K562 (cell line): Measurements from ENCODE around the gene CLCA1. TPM values are rescaled to one million over a fixed set of nuclear protein-coding genes. Genes with fewer than 3 reads are reported as not detected.

Source experiments
- ELF1 ChIP-seq: fragments of 200-800 bp; sonication (Bioruptor generic); IDR thresholded peaks from 2 replicates; pipeline ENCODE4 v1.6.1; 2016; ENCODE audit warnings: missing genetic modification characterization, missing compliant biosample characterization
- FOXJ2 ChIP-seq: fragments of 200-800 bp; sonication (Bioruptor generic); IDR thresholded peaks from 2 replicates; pipeline ENCODE4 v1.6.1; 2016; ENCODE audit warnings: missing genetic modification characterization, missing compliant biosample characterization
- FOXM1 ChIP-seq, 2 experiments: fragments of 450-650 bp in 1 of 2; sonication (generic) in 1 of 2; formaldehyde crosslinking in 1 of 2; IDR thresholded peaks; 2 replicates each; pipeline versions ENCODE4 v1.6.1 to v1.9.0; 2017 to 2022; ENCODE audit warnings: low read depth in 2 of 2, mild to moderate bottlenecking in 2 of 2, missing genetic modification reagents in 1 of 2, moderate library complexity in 1 of 2
- HDAC6 ChIP-seq: IDR thresholded peaks from 2 replicates; pipeline ENCODE4 v1.6.1; 2012; ENCODE audit warnings: low read depth, mild to moderate bottlenecking, control low read depth, inconsistent platforms, low read length, moderate library complexity
- JUNB ChIP-seq: fragments of 450-650 bp; formaldehyde crosslinking; conservative IDR thresholded peaks from 2 replicates; pipeline ENCODE4 v1.4.0; 2020; ENCODE audit warnings: mild to moderate bottlenecking
- KLF10 ChIP-seq: fragments of 250-450 bp; sonication (Bioruptor Pico); IDR thresholded peaks from 2 replicates; pipeline ENCODE4 v1.6.1; 2021; ENCODE audit warnings: matching md5 sums
- NUFIP1 ChIP-seq: fragments of 450-650 bp; IDR thresholded peaks from 2 replicates; pipeline ENCODE4 v1.6.1; 2018; ENCODE audit not compliant: partially characterized antibody
- POLR3G ChIP-seq: IDR thresholded peaks from 2 replicates; pipeline ENCODE4 v1.6.1; 2011; ENCODE audit not compliant: insufficient read length, insufficient replicate concordance; ENCODE audit errors: extremely low read depth
- TEAD4 ChIP-seq, 2 experiments: sonication (generic) in 1 of 2; formaldehyde crosslinking in 1 of 2; IDR thresholded peaks; 2 replicates each; pipeline versions ENCODE4 v1.6.1 to v1.8.0; 2012 to 2022; ENCODE audit warnings: borderline replicate concordance in 1 of 2, inconsistent platforms in 1 of 2, low read length in 1 of 2, mild to moderate bottlenecking in 1 of 2, missing genetic modification reagents in 1 of 2
- ZNF124 ChIP-seq: sonication (generic); formaldehyde crosslinking; IDR thresholded peaks from 2 replicates; pipeline ENCODE4 v1.8.1; 2022; ENCODE audit warnings: missing genetic modification reagents
- ZNF766 ChIP-seq: fragments of 200-800 bp; sonication (Bioruptor generic); conservative IDR thresholded peaks from 2 replicates; pipeline ENCODE4 v1.6.1; 2016; ENCODE audit warnings: missing genetic modification characterization, missing compliant biosample characterization
- ZNF830 ChIP-seq: fragments of 250-450 bp; sonication (Bioruptor Pico); IDR thresholded peaks from 2 replicates; pipeline ENCODE4 v1.5.0; 2021; ENCODE audit warnings: mild to moderate bottlenecking
- polyA plus RNA-seq, 8 experiments: library from polyadenylated mRNA; depleted of rRNA in 4 of 8; stranded (reverse) in 5 of 8; unstranded in 3 of 8; fragments of >200 nt; fragmentation: Nextera tagmentation in 2 of 8; fragmentation: Illumina TruSeq in 1 of 8; extraction: Ambion mirVana in 2 of 8; extraction: Trizol in 1 of 8; gene quantifications; 2 replicates each; pipeline versions ENCODE4 v1.2.1 to v1.2.3, GENCODE V29; 2011 to 2014; ENCODE audit warnings: inconsistent platforms in 1 of 8, missing spikeins in 1 of 8
- total RNA-seq, 7 experiments: library from RNA; depleted of rRNA in 6 of 7; stranded (reverse); fragments of >200 nt in 6 of 7; fragmentation: Illumina TruSeq in 2 of 7; extraction: Trizol in 2 of 7; gene quantifications; 2 replicates each; pipeline versions ENCODE4 v1.2.1 to v1.2.3, GENCODE V29; 2011 to 2021; ENCODE audit warnings: low replicate concordance in 1 of 7
- TF ChIP-seq, protein P1 (sequence below), 2 experiments: fragments of 450-650 bp; IDR thresholded peaks; 2 replicates each; pipeline ENCODE4 v1.6.1; 2016; ENCODE audit warnings: mild to moderate bottlenecking in 2 of 2, borderline replicate concordance in 1 of 2, low read depth in 1 of 2, moderate library complexity in 1 of 2
- TF ChIP-seq, protein P2 (sequence below): fragments of 250-450 bp; sonication (Bioruptor Pico); IDR thresholded peaks from 2 replicates; pipeline ENCODE4 v1.8.0; 2022; ENCODE audit warnings: moderate library complexity, mild to moderate bottlenecking, inconsistent platforms
- TF ChIP-seq, protein P3 (sequence below), 2 experiments: fragments of 450-650 bp in 1 of 2; sonication (generic) in 1 of 2; formaldehyde crosslinking in 1 of 2; IDR thresholded peaks in 1 of 2; conservative IDR thresholded peaks in 1 of 2; 2 replicates each; pipeline versions ENCODE4 v1.6.1 to v1.8.1; 2016 to 2023; ENCODE audit warnings: mild to moderate bottlenecking in 2 of 2, moderate library complexity in 2 of 2, inconsistent platforms in 1 of 2, missing genetic modification reagents in 1 of 2
- TF ChIP-seq, protein P4 (sequence below): sonication (generic); IDR thresholded peaks from 2 replicates; pipeline ENCODE4 v1.6.1; 2016

CLCA1 gene
- total and polyA plus RNA-seq, 9 of the 15 experiments (the other 6 are each of a cell fraction or from before 2014, with no cell fraction given) = 0.03 to 0.08 (median 0.04) TPM; not detected in 6

DNA sequence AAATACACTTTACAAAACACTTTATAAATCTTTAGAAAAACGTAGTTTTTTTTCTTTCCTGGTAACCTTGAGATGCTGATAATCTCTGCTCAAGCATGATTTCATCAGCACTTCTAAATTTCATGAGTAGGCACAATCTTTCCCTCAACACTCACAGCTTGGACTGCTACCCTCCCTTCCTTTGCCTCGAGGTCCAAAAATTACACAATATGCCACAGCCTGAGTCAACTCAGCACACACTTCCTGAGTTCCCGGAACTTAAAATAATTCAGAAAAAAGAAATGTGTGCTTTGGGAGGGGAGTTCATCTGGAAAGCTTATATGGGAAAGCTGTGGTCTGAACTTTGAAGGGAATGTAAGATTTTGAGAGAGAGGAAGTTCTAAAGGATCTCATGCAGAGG lies 38.9 kb upstream of the CLCA1 start (continued):
- TF ChIP-seq, protein P1, sequence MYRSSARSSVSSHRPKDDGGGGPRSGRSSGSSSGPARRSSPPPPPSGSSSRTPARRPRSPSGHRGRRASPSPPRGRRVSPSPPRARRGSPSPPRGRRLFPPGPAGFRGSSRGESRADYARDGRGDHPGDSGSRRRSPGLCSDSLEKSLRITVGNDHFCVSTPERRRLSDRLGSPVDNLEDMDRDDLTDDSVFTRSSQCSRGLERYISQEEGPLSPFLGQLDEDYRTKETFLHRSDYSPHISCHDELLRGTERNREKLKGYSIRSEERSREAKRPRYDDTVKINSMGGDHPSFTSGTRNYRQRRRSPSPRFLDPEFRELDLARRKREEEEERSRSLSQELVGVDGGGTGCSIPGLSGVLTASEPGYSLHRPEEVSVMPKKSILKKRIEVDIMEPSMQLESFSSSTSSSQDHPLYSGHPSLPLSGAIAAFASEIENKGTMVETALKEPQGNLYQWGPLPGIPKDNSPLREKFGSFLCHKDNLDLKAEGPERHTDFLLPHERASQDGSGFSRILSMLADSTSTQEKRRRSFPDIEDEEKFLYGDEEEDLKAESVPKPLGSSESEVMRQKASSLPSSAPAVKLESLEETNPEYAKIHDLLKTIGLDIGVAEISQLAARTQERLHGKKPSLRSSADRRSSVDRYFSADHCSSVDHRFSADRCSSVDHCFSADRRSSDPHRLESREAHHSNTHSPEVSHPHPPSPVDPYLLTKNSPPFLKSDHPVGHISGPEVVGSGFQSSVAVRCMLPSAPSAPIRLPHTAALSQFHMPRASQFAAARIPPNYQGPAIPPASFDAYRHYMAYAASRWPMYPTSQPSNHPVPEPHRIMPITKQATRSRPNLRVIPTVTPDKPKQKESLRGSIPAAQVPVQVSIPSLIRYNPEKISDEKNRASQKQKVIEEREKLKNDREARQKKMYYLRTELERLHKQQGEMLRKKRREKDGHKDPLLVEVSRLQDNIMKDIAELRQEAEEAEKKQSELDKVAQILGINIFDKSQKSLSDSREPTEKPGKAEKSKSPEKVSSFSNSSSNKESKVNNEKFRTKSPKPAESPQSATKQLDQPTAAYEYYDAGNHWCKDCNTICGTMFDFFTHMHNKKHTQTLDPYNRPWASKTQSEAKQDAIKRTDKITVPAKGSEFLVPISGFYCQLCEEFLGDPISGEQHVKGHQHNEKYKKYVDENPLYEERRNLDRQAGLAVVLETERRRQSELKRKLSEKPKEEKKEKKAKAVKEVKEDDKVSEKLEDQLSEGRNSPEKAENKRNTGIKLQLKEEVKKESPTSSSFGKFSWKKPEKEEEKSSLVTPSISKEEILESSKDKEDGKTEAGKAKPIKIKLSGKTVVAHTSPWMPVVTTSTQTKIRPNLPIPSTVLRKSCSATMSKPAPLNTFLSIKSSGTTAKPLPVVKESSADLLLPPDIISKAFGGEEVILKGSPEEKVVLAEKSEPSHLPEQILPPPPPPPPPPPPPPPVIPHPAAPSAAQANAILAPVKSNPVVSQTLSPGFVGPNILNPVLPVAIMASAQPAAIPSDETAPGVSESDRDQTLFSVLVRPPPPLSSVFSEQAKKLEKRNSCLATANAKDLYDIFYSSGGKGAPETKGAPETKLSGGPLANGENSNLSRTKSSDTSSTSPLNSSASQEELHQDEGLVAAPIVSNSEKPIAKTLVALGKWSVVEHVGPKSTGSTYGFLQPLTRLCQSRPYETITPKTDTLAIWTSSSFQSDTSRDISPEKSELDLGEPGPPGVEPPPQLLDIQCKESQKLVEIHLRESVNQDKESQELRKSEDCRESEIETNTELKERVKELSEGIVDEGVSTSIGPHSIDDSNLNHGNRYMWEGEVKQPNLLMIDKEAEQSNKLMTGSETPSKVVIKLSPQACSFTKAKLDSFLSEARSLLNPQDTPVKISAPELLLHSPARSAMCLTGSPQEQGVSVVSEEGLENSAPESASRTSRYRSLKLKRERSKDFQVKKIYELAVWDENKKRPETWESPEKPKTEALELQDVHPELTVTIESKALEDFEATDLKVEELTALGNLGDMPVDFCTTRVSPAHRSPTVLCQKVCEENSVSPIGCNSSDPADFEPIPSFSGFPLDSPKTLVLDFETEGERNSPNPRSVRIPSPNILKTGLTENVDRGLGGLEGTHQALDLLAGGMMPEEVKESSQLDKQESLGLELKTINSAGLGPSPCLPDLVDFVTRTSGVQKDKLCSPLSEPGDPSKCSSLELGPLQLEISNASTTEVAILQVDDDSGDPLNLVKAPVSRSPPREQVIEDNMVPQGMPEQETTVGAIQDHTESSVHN (IDR thresholded peaks at IDR 0.05; ENCODE audit: borderline replicate concordance in 1 of 2, low read depth in 1 of 2) = 0 out of 4 replicates have a peak, but pooled peaks of 1 of the 2 experiments have one; percentile 35
- TF ChIP-seq, protein P2, sequence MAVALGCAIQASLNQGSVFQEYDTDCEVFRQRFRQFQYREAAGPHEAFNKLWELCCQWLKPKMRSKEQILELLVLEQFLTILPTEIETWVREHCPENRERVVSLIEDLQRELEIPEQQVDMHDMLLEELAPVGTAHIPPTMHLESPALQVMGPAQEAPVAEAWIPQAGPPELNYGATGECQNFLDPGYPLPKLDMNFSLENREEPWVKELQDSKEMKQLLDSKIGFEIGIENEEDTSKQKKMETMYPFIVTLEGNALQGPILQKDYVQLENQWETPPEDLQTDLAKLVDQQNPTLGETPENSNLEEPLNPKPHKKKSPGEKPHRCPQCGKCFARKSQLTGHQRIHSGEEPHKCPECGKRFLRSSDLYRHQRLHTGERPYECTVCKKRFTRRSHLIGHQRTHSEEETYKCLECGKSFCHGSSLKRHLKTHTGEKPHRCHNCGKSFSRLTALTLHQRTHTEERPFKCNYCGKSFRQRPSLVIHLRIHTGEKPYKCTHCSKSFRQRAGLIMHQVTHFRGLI (CRISPR knock-in tag) = no peak
- TF ChIP-seq TEAD4 (IDR thresholded peaks at IDR 0.05; ENCODE audit: low read length) (peak; percentile 42; the same call in 1 of the 2 replicates), TEAD4 (CRISPR knock-in tag; IDR thresholded peaks at IDR 0.05; ENCODE audit: borderline replicate concordance) (no peak), KLF10 (CRISPR knock-in tag) (no peak), ZNF766 (no peak), ZNF124 (CRISPR knock-in tag) (no peak), ELF1 (tag) (peak; percentile 57; the same call in 1 of the 2 replicates), NUFIP1 (no peak), POLR3G (no peak), ZNF830 (CRISPR knock-in tag) (no peak), HDAC6 (no peak), FOXJ2 (no peak), JUNB (CRISPR knock-in tag) (no peak), FOXM1 (IDR thresholded peaks at IDR 0.05; ENCODE audit: low read depth) (no peak), FOXM1 (CRISPR knock-in tag; IDR thresholded peaks at IDR 0.05; ENCODE audit: low read depth) (no peak)
- TF ChIP-seq, protein P3, sequence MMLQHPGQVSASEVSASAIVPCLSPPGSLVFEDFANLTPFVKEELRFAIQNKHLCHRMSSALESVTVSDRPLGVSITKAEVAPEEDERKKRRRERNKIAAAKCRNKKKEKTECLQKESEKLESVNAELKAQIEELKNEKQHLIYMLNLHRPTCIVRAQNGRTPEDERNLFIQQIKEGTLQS (IDR thresholded peaks at IDR 0.05) = peak; percentile 71
- TF ChIP-seq, protein P3 (CRISPR knock-in tag; conservative IDR thresholded peaks at IDR 0.05) = no peak
- TF ChIP-seq, protein P4, sequence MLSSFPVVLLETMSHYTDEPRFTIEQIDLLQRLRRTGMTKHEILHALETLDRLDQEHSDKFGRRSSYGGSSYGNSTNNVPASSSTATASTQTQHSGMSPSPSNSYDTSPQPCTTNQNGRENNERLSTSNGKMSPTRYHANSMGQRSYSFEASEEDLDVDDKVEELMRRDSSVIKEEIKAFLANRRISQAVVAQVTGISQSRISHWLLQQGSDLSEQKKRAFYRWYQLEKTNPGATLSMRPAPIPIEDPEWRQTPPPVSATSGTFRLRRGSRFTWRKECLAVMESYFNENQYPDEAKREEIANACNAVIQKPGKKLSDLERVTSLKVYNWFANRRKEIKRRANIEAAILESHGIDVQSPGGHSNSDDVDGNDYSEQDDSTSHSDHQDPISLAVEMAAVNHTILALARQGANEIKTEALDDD = no peak
